Measurements from ENCODE around the gene ADGRL2.
"Not testable (repeated sequence)": the region's sequence is repeated elsewhere in the genome, so short reads cannot be mapped to it uniquely, and the experiment has no call there.

The ADGRL2 gene

DNA sequence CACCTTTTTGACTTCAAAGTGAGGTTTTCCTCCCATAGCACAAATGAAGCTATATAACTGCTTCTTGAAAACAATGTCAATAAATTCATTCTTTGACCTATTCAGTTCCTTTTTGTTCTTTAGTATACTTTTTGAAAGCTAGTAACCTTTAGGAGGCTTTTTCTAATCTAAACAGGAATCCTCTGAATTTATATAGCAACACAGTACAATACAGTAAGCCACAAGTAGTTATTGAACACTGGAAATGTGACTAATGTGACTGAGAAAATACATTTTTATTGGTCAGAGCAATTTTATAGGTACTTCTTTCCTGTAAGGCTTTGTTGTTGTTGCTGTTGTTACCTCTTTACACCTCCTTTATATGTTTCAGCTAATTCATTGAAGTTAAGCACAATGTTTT lies 49.8 kb downstream of the ADGRL2 start:
- DNase-seq: no peak

DNA sequence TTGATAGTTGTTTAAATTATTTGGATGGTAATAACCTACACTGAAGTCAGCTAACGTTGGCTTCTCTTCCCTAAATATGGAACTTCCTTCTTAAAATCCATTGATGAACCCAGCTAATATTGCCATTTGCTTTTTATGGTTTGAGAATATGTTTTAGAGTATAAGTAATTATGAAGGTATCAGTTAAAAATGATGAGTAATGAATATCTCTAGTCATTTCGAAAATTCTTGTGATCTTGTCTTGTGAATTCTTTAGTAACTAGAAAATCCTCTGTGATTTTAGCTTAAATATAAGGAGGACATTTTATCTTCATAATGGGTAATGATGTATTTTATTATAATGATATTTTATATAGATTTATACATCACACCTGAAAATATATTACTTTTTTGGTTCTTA lies 50.5 kb downstream of the ADGRL2 start:
- no peak for DNase-seq

DNA sequence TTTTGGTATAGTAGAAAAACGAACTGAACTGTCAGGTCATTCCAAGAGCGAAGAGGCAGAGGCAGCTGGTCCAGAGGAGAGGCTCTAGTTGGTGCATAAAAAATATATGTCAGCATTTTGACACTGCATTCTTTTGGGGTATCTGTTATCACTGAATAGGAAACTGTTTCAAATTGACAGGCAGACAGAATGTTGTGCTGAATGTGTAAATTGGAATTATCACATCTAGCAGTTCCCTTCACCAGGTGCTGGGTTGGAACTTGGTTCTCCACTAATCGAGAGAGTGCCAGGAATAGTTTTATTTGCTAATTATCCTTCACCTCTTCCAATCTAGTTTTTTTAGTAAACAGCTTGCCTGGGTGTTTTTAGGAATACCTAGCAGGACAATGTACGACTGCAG lies 52.2 kb downstream of the ADGRL2 start:
- DNase-seq: no peak

DNA sequence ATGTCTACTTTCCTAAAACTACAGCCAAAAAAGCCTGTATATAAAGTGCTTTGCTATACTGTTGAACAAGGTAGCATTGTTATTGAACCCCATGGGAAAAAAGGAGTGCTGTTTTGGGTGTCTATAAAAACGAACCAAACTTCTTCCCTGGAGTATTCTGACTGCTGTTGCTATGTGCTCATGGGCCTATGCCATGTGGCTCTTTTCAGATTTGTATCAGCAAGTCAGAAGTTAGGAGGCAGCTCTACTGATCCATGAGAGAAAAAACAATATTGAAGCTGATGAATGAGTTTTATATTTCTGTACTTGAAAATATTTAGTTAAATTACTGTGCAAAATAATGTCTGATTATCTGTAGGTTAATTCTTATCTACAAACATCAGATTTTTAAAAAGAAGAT lies 66.5 kb downstream of the ADGRL2 start:
- DNase-seq: no peak

DNA sequence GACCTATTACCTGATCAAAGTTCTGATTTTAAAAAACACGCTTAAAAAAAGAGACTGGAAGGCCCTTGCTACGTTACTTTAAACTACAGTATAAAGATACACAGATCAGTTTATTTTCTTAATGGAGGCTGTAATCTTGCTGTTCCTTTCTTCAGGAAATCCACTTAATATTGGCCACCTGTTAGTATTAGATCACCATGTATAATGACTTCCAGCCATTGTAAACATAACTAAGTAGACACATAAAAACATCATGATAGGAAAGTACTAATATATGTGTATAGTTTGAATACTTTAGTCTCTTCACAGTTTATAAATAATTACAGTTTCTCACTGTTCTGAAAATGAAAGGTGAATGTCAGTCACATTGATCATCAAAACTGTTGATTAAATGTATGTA lies 68.6 kb downstream of the ADGRL2 start:
- DNase-seq: no peak

DNA sequence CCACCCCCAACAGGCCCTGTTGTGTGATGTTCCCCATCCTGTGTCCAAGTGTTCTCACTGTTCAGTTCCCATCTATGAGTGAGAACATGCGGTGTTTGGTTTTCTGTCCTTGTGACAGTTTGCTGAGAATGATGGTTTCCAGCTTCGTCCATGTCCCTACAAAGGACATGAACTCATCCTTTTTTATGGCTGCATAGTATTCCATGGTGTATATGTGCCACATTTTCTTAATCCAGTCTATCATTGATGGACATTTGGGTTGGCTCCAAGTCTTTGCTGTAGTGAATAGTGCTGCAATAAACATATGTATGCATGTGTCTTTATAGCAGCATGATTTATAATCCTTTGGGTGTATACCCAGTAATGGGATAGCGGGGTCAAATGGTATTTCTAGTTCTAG lies 70.4 kb downstream of the ADGRL2 start:
- DNase-seq: not testable (repeated sequence)

DNA sequence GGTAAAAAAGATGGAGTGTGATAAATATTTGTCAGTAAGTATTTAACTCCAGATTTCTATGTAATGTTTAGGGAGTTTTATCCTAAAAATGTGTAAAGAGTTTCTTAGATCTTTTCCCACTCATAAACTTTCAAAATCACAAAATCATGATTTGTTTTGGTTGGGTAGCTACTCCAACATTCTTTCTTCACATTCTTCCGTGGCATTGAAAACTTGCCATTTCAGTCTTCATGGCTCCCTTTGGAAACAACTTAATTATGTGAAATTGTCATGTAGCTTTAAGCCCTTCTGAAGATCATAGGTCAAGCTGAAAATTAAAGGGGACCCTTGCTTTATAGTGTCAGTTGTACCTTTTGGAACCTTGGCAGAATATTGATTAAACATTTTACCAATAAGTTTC lies 73.2 kb downstream of the ADGRL2 start:
- no peak for DNase-seq

DNA sequence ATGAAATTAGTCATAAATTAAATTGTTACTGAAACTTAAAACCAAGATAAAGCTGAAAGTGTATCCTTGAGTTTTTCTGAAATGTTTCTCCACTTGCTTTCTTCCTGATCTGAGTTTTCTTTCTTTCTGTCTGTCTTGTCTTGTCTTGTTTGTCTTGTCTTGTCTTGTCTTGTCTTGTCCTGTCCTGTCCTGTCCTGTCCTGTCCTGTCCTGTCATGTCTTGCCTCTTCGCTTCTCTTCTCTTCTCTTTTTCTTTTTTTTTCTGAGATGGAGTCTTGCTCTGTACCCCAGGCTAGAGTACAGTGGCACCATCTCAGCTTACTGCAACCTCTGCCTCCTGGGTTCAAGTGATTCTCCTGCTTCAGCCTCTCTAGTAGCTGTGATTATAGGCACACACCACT lies 73.7 kb downstream of the ADGRL2 start:
- no peak for DNase-seq

DNA sequence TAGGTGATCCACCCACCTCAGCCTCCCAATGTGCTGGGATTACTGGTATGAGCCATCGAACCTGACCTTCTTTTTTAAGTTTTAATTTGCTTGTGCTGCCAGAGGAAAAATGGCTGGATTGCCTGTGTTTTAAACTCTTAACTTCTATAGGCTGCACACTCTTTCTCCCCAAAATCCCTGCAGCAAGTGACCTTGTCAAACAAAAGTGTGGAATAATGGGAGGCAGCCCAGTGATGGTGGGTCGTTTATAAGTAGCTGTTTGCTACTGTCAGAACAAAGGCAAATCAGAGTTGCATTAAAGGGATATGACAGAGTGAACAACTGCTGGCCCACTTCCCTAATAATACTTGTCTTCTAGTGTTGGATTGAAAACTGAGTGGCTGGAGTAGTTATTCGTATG lies 74.2 kb downstream of the ADGRL2 start:
- no peak for DNase-seq

DNA sequence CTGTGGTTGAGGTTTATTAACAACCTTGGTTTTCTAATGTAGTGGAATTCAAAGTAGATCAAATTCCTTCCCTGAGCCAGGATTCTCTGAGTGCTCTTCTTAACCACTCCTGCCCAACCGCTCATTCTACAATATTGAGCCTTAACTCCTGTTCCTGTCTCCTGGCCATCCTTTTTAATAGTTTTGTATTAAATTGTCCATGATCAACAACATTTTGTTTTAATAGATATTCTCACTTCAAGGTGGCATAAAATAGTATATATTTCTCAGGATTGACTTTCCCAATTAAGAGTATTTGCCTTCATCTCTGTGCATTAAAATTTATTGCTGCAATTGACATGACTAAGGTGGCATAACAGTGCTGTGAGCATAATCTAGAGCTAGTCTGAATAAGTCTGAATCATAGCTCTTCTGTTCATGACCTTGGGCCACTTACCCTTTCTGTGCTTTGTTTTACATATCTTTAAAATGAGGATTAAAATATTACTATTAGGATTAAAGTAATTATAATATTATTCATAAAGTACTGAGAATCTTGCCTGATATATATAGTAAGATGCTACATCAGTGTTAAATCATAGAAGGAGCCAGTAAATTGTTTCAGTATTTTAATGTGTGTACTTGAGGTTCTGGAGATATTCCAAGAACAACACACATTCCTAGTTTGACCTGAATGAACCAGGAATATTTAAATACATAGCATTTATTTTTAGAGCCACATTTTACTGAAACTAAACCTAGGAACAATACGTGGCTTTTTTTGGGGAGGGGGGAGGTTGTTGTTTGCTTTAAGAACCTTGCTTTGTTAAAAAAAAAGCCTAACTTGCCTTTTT lies 76.4 kb downstream of the ADGRL2 start:
- DNase-seq: no peak

DNA sequence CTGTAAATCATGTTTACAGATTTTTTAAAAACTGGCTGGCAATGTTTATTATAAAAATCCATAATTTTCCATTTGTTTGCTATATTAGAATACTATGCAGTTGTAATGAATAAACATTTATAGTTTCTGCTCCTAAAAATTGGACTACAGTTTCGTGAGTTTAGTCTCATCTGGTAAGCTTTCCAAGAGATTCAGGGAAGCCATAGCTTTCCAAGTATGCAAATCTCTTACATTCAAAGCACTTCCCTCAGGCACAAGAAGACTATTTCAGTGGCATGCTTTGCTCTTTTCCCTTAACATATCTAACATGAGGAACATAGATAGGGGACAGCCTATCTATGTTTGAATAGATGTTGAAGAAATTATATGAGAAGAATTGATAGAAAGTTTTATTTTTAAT lies 77.2 kb downstream of the ADGRL2 start:
- DNase-seq: no peak

DNA sequence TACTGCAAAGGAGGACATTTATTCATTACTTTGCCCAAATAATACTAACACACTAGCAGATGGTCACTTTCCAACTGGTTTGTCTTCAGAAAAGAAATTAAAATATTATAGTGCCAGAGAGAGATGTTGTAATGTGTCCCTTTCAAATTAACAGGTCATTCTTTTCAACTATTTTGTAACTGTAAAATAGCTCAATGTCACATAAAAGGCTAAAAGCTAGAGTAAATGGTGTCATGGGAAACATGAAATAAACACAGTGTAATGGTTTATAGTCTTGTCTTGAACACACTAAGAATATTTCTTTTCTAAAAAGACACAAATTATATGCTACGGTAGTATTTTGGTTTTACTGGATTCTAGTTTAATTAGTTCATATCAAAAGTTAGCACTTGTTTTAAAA lies 77.8 kb downstream of the ADGRL2 start:
- DNase-seq: no peak

DNA sequence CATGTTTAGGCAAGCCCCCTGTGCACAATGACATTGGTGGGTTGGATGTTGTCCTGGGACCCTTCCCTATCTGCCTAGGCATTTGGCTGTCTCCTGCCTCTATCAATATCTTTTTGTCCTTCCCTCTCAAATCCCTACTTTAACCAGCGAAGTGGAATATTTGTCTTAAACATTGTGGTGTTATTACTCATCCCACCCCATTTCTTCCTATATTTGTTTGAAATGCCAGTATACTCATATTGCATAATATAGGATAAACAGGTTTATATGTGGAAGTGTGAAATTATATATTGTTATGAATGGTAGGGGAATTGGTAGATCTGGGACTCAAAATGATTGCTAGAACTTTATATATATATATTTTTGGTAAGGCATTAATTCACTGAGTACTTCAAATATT lies 80.0 kb downstream of the ADGRL2 start:
- no peak for DNase-seq

DNA sequence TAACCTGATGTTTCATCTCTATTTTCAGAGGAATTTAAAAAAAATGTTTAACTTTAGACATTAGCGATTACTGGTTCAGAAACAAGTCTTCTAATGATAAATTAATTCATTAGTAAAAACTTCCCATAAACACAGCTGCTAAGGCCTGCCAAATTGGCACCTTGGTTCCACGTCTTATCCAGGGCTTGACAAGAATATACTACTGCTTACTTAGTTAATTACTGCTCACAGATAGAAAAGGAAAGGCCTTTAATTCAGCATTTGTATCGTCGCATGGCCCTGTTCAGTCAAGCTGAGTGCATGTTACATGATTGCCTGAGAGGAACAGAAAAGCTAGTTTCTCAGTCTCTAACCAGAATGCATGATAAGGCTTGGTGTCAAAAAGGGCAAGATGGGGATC lies 84.6 kb downstream of the ADGRL2 start:
- DNase-seq: no peak

DNA sequence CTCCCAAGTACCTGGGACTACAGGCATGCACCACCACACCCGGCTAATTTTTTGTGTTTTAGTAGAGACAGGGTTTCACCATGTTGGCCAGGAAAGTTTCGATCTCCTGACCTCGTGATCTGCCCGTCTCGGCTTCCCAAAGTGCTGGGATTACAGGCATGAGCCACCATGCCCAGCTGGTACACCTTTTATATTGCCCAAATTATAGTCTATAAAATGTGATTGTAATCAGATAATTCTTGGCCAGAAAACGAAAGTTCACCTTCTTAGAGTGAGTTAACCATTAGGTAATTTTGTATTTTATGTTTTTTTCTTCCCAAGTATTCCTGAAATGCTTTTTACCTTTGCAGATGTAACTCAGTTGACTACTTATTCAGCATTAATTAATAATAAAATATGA lies 85.6 kb downstream of the ADGRL2 start:
- not testable (repeated sequence) for DNase-seq

DNA sequence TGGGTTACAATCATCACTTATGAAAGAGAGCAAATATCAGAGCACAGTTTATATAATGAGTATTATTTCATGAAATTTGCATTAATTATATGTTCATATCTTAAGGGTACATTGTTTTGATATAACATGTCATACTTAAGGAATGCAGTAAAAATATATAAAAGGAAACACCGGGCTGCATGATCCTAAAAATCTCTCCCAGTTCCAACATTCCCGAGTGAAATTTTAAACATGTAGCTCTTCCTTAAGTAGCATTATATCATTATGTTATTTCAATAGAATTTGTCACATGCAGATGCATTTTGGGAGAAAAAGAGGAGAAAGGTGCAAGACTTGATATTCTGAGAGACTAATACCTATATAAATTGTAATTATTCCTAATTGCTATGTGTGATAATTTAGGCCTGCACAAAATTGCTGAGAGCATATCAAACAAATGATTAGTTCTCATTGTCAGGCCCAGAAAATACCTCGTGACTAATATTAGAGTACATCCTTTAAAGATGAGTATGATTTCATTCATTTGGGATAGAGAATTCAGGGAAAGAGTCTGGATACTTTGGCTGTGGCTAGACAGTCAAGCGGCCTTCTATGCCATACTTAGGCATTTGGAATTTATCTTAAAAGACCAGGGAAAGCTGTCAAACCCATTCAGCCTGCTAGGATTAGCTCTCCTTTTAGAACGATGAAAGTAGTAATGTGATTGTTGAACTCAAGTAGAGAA lies 86.8 kb downstream of the ADGRL2 start:
- DNase-seq: no peak

DNA sequence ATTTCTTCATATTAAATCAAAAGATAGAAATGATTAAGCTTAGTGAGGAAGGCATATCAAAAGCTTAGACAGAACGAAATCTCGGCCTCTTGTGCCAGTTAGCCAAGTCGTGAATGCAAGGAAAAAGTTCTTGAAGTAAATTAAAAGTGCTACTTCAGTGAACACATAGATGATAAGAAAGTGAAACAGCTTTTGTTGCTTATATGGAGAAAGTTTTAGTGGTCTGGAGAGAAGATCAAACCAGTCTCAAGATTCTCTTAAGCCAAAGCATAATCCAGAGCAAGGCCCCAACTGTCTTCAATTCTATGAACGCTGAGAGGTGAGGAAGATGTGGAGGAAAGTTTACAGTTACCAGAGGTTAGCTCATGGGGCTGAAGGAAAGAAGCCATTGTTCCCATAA lies 88.4 kb downstream of the ADGRL2 start:
- DNase-seq: no peak

DNA sequence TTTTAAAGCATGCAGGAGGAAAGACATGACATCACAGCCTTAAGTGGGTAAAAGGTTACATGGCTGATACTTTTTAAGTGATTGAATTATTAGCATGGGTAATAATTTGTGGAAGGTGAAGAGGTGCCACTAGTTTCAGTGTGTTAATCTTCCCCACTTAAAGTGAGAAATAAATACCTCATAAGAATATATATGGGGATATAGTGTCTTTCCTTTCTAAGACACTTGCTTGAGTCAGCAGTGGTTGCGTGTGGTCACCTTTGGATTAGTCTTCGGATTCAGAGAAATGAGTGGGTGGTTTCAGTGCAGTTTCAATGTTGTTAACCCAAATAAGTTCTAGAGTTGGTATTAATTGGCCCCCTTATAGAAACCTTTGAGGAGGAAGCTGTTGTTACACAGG lies 94.1 kb downstream of the ADGRL2 start:
- no peak for DNase-seq

DNA sequence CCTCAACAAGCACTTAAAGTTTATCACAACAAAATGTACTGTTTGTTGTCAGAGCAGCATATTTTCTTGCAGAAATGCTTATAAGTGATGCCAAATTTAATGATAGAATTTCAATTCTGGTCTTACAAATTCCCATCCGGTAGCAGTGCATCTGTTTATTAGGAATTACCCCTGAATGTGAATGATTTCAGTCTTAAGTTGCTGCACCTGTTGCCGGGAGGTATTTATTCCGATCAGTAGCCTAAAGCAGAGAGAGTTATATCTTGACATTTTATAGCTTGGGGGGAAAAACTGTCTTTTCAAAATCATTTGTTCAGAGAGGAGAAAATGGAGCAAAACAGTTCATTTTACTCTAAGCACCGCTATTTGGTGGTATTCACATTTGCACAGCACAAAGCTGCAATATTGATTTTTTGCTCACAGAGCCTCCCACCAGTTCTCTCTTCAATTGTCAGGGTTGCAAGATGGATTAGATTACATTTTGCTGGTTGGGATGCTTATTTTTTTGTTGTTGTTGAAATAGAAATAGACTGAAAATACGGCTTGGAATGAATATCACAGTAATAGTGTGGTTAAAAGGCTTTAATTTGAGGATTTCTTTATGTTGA lies 98.6 kb downstream of the ADGRL2 start:
- DNase-seq: no peak

DNA sequence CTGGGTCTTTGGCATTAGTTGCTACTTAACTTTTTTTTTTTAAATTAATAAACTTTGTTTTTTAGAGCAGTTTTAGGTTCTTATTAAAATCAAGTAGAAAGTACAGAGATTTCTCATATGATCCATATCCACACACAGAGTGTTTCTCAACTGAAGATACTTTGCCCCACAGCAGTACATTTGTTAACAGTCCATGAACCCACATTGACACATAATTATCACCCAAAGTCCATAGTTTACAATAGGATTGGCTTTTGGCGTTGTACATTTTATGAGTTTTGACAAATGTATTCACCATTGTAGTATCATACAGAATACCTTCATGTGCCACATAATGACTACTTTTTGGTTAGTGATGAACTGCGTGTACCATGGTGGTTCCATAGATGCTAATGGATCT lies 106.8 kb downstream of the ADGRL2 start:
- DNase-seq: no peak

DNA sequence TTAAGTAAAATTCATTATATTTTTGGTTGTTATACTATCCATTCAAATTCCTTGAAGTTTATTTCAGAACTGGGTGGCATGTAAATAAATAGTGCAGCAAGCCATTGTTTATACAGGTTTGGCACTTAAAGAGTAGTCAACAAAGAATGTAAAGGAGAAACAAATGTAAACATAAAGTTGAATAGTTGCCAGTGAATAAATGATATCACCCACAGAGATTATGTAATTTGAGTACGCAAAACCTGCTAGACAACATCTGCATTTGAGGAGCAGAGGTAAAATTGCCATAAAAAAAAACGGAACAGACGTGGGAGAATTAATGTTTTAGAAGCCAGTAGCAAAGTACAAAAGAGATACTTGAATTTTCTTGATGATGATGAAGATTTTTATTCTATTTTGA lies 111.6 kb downstream of the ADGRL2 start:
- DNase-seq: no peak

DNA sequence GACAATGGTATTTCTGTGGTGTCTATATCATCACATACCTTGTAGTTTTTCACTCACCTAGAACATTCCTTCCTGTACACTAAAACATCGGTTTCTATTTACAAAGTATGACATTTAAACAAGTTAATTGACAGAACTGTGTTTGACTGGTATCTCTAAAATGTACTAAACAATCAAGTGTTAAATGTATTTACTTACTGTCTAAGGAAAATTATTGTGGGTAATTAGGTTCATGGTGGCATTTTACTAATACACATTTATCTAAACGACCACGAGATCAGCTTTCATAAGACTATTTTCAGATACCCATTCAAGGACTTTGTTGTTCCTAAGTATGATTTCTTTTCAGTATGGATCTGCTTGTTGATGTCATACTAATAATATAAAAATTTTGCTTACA lies 115.2 kb downstream of the ADGRL2 start:
- no peak for DNase-seq

DNA sequence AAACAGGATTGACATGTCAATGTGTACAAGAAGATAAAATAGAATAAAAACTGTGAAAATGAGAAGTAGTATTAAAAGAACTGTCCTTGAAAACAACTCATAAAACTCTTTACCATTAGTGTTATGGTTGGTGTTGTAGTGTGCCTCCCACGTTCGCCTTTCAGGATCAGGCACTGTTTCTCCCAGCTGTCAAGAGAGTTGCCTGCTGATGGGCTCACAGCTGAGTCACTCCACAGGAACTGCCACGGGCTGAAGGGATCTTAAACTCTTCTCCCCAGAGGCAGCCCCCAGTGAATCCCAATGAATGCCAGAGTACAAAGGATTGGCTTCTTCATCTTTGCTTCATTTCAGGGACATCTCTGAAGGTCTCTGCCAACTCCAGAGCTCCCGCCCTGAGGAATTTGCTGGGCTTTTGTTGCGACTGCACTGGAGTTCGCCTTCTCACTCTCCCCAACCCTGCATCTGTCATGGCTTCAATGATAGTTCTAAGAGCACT lies 119.6 kb downstream of the ADGRL2 start:
- no peak for DNase-seq

DNA sequence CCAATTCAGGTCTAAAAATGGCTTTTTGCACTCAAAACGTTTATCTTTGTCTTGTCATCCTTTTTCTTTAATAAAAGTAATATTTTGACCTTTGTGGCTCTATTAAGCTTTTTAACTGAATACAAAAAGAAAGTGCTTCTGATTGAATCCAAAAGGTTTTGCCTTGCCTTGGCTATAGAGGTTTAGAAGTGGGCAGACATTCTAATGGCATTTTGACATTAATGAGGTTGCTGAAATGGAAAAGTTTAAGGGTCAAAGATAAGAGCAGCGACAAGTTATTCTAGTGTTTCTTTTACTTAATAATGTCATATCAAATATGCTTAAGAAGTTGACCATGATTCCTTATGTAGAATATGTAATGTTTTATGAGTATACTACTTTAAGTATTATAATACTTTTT lies 120.2 kb downstream of the ADGRL2 start:
- DNase-seq: no peak

All from stimulated activated CD4-positive, alpha-beta T cell treated with anti-CD3 and anti-CD28 coated beads, Interleukin-4, amount 100 ng/mL, for 1 hour (primary cell).